Myocyte (in vitro differentiated cells): ENCODE measurements around the gene MYPOP. TPM values are rescaled to one million over a fixed set of nuclear protein-coding genes. Genes with fewer than 3 reads are reported as not detected.
"Not testable (repeated sequence)": the region's sequence is repeated elsewhere in the genome, so short reads cannot be mapped to it uniquely, and the experiment has no call there.

ENCODE experiments used
- DNase-seq: peaks from one replicate; pipeline ENCODE4 v3.0.0-alpha.2; 2012; ENCODE audit warnings: low read depth
- total RNA-seq: library from RNA; depleted of rRNA; stranded (reverse); fragments of >200 nt; gene quantifications from 2 replicates; pipeline ENCODE4 v1.2.3, GENCODE V29; 2014

Gene MYPOP
- total RNA-seq, 1 donor from 2014 or later, result 5.1 TPM

DNA sequence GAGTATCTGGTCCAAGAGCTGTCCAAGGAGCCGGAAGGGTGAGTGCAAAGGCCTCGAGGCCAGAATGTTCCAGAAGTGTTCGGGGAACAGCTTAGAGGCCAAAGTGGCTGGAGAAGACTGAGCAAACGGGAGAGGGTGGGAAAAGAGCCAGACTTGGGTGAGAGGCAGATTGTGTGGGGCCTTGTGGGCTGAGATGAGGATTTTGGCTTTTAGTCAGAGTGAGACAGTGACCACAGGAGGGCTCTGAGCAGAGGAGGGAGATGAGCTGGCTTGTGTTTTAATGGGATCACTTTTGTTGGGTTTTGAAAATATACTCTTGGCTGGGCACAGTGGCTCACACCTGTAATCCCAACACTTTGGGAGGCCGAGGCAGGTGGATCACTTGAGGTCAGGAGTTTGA lies 6.5 kb upstream of the MYPOP start:
- DNase-seq, result peak; percentile 30

- no peak for DNase-seq
These were observed 3.8 kb upstream of the MYPOP start for GRCh38 chr19:45906221-45906620.

DNA sequence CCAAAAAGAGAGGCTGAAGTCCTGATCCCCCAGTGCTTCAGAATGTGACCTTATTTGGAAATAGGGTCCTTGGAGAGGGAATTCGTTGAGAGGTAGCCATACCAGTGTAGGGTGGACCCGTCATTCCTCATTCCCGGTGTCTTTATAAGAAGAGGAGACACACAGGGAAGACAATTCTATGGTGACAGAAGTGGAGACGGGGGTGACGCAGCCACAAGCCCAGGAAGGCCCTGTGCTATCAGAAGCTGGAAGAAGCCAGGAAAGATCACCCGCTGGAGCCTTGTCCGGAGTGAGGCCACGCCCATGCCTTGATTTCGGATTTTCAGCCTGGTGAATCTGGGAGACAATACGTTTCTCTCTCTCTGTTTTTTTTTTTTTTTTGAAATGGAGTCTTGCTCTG lies 2.6 kb upstream of the MYPOP start:
- no peak for DNase-seq

DNA sequence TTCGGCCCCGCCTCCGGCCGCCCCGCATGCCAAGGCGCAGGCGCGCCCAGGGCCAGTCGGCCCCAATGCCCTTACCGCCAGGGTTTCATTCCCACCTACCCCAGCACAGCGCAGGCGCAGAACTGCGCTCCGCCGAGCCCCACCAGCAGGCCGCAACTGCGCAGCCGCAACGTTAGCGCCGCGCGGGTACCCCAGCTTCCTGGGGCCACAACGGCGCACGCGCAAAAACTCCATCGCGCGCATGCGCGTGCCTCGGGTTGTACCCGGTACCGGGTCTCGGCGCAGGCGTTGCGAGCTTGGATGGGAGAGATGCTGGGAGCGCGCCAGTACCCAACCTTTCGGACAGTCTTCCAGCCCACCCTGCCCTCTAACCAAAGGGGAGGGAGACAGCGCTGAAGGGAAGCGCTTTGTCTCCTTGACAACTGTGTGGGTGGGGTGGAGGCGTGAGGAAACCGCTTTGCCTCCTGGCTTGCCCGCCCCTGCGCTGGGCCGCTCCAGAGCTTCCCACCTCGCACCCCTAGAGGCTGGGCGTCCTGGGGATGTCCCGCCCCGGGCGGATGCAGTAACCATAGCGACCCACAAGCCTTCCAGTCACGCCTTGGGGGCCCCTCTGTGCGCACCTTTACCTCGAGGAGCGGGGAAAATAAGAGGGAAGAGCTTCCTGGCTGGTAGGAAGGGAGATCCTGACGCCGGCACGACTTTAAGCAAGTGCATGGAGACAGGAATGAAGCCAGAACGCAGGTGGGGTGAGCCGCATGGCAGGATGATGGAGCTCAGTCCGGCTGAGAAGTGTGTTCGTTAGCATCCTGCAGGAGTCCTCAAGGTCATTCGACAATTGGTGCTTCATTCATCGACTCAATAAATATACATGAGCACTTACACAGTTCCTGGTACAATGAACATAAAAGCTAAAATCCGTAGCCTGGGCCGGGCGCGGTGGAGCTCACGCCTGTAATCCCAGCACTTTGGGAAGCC lies 525 bp upstream of the MYPOP start:
- DNase-seq, result peak; percentile 98

DNA sequence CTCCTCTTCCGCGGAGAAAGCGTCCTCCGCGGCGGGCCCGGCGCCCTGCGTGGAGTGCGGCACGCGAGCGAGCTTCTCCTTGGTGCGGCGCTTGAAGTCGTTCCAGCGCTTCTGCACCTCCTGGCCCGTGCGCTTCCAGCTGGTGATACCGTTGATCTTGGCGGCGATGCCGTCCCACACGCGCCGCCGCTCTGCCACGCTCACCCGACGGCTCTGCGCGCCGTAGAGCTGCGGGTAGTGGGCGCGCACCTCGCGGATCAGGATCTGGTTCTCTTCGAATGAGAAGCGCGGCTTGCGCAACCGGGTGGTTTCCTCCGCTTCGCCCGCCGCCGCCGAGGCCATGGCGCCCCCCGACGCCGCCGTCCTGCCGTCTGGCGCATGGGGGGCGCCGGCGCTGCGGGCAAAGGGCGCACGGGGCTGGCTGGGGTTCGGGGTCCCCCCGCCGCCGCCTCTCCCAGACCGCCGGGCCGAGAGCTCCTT lies 941 bp downstream of the MYPOP start:
- no peak for DNase-seq

DNA sequence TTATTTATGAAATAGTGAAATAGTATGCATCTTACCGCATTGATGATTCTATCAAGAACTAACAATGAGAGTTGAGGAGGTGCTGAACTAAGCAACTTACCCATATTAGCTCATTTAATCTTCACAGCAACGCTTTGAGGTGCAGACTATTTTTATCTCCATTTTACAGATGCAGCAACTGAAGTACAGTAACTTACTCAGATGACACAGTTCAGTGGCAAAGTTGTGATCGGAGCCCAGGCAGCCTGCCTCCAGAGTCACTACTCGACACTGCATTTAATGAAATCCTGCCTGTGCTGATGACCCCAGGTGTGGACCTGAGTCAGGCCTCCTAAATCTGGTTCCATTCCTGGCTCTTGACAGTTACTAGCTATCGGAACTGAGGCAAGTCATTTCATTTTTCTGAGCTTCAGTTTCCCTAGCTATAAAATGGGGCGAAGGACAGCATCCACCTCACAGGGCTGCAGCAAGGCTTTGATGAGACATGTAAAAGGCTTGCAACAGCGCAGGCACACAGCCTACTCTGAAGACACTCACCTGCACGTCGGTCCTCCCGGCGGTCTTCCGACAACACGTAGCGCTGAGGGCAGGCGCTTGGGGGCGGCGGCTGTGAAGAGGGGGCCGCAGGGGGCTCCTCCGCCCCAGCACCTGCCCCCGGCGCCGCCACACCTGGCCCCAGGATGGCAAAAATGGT lies 1.5 kb downstream of the MYPOP start:
- DNase-seq, result no peak

GRCh38 chr19:45899919-45900589 lies 2.4 kb downstream of the MYPOP start:
- no peak for DNase-seq

- no peak for DNase-seq
These were observed 3.2 kb downstream of the MYPOP start for GRCh38 chr19:45899253-45899652.

DNA sequence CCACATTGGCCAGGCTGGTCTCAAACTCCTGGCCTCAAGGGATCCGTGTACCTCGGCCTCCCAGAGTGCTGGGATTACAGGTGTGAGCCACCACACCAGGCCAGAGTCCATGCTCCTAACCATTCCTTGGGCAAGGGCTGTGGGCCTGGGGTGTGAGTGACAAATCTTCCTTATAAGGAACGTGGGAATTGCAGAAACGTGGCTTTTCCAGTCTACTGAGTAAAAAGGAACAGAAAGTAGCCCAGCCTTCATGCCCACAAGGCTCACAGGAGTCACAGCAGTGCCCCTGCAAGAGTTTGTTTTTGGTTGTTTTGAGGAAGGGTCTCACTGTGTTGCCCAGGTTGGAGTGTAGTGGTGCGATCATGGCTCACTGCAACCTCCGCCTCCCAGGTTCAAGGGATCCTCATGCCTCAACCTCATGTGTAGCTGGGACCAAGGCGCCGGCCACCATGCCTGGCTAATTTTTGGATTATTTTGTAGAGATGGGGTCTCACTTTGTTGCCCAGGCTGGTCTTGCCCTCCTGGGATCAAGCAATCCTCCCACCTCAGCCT lies 5.1 kb downstream of the MYPOP start:
- no peak for DNase-seq

- DNase-seq, result not testable (repeated sequence)
These were observed 6.3 kb downstream of the MYPOP start for GRCh38 chr19:45895983-45896599.

GRCh38 chr19:45895519-45895972 lies 6.9 kb downstream of the MYPOP start:
- DNase-seq, result no peak

GRCh38 chr19:45890877-45891276 lies 11.5 kb downstream of the MYPOP start:
- DNase-seq, result no peak

GRCh38 chr19:45889210-45889885 lies 13.1 kb downstream of the MYPOP start:
- no peak for DNase-seq

- DNase-seq, result no peak
These were observed 15.2 kb downstream of the MYPOP start for GRCh38 chr19:45887200-45887710.

DNA sequence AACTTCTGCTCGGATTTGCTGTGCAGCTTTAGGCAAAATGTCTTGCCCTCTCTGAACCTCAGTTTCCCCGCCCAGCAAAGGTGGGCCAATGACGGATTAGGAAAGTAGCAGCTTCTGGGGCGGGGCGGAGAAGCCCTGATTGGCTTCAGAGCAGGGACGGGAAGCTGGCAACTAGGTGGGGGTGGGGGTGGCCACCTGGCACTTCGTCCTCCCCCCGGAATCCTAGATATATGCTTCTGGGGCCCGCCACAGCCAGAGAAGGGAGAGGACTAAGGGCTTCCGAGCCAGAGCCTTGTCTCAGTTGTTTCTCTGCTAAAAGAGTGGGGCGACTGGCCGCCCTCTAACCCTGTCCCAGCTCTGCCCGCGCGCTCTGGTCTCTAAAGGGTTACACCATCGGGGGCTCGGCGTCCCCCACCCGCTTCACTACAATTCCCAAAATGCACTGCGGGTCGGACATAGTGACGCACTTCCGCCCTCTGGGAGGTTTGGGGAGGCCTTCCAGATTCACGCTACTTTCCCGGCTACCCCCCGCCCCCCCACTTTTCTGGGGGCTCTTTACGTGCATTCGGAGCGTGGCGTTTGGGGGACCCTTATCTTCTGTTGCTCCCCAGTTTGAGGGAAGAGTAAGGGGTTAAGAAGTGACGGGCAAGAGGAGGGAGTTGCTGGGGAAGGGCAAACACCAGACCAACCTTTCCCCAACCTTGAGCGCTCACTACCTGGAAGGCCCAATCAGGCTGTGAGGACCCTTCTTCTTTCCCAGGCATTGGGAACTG lies 15.8 kb downstream of the MYPOP start:
- peak; percentile 97 for DNase-seq

- DNase-seq, result peak; percentile 95
These were observed 16.6 kb downstream of the MYPOP start, which contains the start of gene IRF2BP1 for GRCh38 chr19:45885556-45886426. Gene IRF2BP1 (minus strand): TSS chr19:45886141. CDS start chr19:45885774, 367 bp downstream.

DNA sequence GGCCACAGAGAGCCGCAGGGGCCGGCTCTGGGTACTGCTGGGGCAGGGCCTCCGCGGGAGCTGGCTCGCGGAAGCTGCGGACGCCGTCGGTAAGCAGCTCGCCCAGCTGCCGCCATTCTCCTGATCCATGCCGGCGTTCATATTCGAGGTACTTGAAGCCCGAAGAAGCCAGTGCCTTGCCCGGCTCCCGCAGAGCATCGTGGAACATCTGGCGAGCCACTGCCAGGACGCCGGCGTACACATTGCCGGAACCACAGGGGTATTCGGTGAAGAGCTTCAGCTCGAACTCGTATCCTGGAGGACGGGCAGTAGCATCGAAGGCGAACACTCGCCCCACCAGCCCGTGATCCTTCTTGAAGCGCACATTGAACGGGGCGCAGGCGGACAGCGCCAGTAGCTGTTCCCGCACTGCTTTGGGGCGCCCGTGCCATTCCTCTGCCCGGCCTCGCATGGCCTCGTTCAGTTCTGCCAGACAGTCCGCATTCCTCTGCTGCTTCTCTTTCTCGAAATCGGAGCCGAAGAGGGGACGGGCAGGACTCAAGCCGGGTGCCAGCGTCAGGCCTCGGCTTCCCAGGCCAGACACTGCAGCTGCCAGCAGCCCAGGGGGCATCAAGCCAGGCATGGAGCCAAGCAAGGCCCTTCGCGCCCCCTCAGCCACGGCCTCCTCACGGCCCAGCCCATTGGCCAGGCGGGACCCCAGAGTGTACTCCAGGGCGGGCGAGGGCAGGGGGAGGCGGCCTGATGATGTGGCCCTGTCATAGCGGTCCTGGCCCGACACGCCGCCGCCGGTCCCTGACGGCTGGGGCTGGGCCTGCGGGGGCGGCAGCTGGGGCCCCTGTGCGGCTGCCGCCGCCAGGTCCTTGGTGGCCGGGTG lies 17.5 kb downstream of the MYPOP start:
- peak; percentile 5 for DNase-seq
